H1 (cell line): ENCODE results near the gene RAD51B. TPM values are rescaled to one million over a fixed set of nuclear protein-coding genes. Genes with fewer than 3 reads are reported as not detected.

Experiments used
- JUN ChIP-seq: IDR thresholded peaks from 2 replicates; pipeline ENCODE4 v1.6.1; 2011; ENCODE audit warnings: low read depth, mild to moderate bottlenecking, improper control_type of control experiment, low read length
- KDM4A ChIP-seq: IDR thresholded peaks from one replicate; pipeline ENCODE4 v1.7.1; 2012; ENCODE audit warnings: low read depth, mild to moderate bottlenecking, moderate library complexity, low read length, inconsistent platforms; ENCODE audit not compliant: severe bottlenecking
- KDM5A ChIP-seq: fragments of 200-600 bp; IDR thresholded peaks from 2 replicates; pipeline ENCODE4 v1.7.1; 2012; ENCODE audit warnings: mild to moderate bottlenecking, low read length, inconsistent platforms, mixed read lengths
- NRF1 ChIP-seq: IDR thresholded peaks from 2 replicates; pipeline ENCODE4 v1.6.1; 2011; ENCODE audit warnings: mild to moderate bottlenecking, low read depth, low read length, improper control_type of control experiment
- SAP30 ChIP-seq: fragments of 300-600 bp; sonication (generic); IDR thresholded peaks from 2 replicates; pipeline ENCODE4 v1.7.1; 2012; ENCODE audit warnings: low read length, moderate library complexity, mild to moderate bottlenecking, inconsistent platforms; ENCODE audit not compliant: insufficient read depth, insufficient replicate concordance
- SIRT6 ChIP-seq: IDR thresholded peaks from one replicate; pipeline ENCODE4 v1.7.1; 2012; ENCODE audit warnings: low read length, inconsistent platforms
- SP4 ChIP-seq: IDR thresholded peaks from 2 replicates; pipeline ENCODE4 v1.6.1; 2012; ENCODE audit warnings: low read length, inconsistent platforms
- SUZ12 ChIP-seq: fragments of 200-600 bp; sonication (generic); IDR thresholded peaks from 2 replicates; pipeline ENCODE4 v1.6.1; 2012; ENCODE audit warnings: mild to moderate bottlenecking, inconsistent platforms, low read length, moderate library complexity, mixed read lengths
- polyA plus RNA-seq, 7 experiments: library from polyadenylated mRNA; depleted of rRNA in 3 of 7; stranded (reverse) in 5 of 7; unstranded in 2 of 7; fragments of >200 nt in 5 of 7; fragments of 200-250 nt in 2 of 7; gene quantifications; 1 replicate in 5 of 7; 2 replicates in 1 of 7; 4 replicates in 1 of 7; pipeline versions ENCODE4 v1.2.1 to v1.2.3, GENCODE V29; 2011 to 2013; ENCODE audit warnings: missing spikeins in 2 of 7, mixed read lengths in 2 of 7
- total RNA-seq: library from RNA; stranded (reverse); fragmentation: NEBNext Ultra II Directional; extraction: Animal tissue kit (Norgen Biotek cat#: 25700); gene quantifications from 2 replicates; pipeline ENCODE4 v1.2.1, GENCODE V29; 2021

Gene RAD51B
- total and polyA plus RNA-seq, 2 of the 8 experiments (the other 6 are each of a cell fraction or from before 2014, with no cell fraction given), result 3.9 to 14.9 TPM

DNA sequence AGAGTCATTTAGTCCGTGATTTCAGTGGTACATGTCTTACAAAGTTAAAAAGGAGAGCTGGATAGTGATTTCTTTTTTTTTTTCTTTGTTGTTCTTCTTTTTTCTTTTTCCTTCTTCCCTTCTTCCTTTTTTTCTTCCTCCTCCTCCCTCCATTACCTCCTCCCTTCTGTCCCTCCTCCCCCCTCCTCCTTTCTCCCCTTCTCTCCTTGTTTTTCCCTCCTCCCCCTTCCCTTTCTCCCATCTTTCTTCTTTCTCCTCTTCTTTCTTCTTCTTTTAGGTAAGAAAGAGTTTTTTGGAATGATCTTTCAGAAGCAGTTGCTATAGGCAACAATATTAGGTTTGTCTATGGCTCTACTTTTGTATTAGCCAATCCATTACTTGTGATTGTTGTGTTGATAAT is 368.6 kb downstream of the RAD51B start (continued):
- no peak for TF ChIP-seq KDM4A
- TF ChIP-seq KDM5A, result no peak
- TF ChIP-seq SAP30, result no peak
- TF ChIP-seq SP4, result no peak
- no peak for TF ChIP-seq SUZ12
- TF ChIP-seq NRF1, result no peak
- no peak for TF ChIP-seq JUN
- TF ChIP-seq SIRT6, result no peak
- TF ChIP-seq, all 59 proteins: peak for 0
